ENCODE data around the gene TP53AIP1.

TP53AIP1 gene

DNA sequence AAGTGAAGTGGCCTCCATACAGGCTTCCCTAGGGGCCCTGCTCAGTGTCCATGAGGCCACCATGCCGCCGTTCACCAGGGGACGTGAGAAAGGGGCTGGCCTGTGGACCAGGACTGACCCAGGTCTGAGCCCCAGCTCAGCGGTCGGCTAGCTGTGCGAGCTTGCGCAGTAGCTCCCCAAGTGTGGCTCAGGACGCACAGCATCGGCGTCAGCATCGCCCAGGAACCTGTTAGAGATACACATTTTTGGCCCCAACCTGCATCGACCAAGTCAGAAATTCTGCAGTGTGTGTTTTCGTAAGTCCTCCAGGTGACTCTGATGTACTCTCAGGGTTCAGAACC is 429 bp downstream of the TP53AIP1 start:
- no peak for DNase-seq

DNA sequence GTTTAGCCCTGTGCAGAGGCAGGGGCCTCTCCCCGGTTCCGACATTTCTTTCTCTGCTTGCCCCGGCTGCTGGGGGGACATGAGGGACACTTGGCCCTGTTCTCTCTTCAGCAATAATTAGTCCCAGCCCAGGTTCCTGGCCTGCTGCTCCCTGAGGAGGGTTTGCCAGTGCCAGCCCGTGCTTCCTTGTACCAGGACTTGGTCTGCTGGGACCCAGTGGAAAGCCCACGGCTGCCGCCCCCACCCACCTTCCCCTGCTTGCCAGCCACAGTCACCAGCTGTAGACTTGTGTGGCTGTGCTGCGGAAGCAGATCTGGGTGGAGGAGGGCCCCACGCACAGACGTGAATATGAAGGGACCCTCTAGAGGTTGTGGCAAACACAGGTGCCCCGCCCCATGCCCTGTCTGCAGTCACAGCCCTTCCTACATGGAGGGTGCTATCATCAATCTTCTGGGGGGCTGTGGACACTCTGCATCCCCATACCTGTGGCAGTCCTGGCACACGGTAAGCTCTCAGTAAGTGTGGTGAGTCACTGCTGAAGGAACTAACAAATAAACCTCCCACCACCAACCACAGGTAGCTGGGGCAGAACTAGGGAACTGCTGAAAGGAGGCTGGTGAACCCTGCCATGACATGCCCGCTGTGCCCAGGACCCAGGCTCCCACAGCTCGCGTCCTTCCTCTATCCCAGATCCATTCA is 949 bp downstream of the TP53AIP1 start:
- DNase-seq: no peak

DNA sequence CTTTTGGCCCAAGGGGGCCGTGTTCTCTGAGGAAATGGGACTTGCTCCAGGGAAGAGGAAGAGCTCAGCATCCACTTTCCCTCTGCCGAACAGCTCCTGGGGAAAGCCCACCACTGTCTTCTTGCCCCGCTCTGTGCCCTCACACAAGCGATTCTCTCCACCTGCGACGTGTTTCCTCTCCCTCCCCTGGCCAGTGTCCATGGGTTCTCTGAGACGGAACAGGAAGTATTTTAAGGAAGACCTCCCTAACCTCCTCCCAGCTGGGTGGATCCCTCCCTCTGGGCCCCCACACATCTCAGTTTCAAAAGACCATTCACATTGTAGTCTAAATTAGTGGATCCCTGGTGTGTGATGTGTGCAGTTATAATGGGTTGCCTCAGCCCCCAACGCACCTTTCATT is 1.6 kb downstream of the TP53AIP1 start:
- no peak for DNase-seq

DNA sequence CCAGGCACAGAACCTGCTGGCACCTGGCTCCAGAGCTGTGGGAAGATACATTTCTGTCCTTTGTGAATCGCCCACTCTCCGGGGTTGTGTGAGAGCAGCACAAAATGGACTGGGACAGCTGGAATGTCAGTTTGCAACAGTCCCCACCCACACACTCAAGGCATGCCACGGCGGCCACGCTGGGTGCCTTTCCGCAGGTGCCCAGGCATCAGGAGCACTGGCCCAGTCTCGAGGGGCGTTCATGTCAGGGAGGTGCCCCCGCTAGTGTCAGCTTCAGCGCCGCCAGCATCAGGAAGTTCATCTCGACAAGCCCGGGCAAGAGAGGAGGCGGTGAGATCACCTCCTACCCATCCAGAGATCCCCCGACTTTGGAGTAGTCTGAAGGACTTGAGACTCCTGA is 2.1 kb downstream of the TP53AIP1 start:
- no peak for DNase-seq

DNA sequence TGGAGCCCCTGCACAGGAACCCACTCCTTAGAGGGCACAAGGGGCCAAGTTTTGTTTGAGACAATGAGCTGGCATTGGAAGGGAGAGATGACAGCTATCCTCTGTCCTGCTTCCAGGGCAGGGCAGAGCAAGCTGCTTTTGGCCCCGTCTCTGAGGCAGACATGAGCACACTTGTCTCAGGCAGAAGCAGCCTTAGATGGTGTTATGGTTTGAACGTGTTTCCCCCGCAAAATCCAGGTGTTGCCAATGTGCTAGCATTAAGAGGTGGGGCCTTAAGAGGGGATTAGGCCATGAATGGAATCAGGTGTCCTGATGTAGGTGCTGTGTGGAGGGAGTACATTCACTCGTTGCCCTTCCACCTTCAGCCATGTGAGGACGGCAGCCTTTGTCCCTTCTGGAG is 2.5 kb downstream of the TP53AIP1 start:
- DNase-seq: no peak

DNA sequence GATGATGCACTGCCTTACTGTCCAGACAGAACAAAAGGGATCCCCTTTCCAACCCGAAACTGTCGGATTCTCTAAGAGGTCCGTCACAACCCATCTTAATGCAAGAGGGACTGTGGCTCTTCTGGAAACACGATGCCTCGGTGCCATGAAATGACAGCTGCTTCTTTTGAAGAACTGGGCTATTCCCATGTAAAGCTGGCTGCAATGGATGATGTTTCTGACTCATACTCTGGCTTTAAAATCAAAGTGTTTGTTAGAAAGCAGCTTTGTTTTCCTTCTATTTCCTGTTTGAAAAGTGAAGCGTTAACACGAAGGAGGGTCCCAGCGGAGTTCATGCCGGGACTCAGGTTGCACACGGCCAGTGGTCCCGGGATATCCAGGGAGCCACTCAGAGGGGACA is 3.1 kb downstream of the TP53AIP1 start:
- no peak for DNase-seq

DNA sequence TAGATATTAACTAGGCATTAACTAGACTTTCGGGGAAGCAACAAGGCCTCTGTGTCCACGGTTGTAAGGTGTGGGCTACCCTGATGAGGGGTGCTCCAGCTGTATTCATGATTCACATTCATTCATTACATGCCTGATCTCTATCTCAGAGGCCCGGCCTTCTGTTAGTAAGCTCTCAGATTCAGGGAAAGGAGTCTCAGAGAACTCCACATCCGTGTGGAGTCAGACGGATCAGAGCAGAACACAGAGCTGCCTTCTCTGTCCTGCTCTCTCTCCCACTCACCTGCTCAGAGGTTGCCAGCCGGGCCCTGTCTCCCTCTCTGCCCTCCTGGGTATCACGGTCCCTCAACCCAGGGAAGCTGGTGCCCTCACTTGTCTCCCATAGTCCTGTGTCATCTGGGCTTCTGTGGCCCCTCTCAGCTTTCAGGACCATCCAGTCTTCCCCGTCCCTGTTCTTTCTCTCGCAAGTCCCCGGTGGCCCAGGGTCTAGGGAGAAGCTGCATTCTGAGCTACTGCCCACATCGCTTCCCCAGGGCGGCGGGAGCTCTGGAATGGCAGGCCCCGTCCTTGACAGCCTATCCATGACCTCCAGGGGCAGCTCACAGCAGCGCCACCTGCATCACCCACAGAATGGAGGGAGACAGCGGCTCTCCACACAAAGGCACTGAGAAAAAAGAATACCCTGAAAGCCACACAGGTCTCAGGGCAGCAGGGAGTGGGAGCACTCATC is 4.3 kb downstream of the TP53AIP1 start:
- DNase-seq: no peak

DNA sequence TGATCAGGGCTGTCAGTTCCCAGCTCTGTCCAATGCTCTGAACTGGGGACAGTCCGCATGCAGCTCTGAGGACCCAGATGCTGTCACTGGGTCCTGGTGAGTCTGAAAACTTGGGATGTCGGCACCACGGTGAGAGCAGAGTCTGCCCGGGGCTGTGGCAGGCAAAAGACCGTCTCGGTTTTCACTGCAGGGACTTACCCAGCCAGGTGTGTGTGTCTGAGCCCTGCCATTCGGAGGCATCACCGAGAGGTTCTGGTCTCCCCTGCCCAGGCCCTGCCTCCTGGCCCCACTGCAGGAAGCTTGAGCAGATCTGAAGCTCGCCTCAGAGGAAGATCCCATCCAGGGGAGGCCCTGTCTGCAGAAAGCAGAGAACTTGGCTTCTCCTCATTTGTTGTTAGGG is 5.2 kb downstream of the TP53AIP1 start:
- DNase-seq: no peak

DNA sequence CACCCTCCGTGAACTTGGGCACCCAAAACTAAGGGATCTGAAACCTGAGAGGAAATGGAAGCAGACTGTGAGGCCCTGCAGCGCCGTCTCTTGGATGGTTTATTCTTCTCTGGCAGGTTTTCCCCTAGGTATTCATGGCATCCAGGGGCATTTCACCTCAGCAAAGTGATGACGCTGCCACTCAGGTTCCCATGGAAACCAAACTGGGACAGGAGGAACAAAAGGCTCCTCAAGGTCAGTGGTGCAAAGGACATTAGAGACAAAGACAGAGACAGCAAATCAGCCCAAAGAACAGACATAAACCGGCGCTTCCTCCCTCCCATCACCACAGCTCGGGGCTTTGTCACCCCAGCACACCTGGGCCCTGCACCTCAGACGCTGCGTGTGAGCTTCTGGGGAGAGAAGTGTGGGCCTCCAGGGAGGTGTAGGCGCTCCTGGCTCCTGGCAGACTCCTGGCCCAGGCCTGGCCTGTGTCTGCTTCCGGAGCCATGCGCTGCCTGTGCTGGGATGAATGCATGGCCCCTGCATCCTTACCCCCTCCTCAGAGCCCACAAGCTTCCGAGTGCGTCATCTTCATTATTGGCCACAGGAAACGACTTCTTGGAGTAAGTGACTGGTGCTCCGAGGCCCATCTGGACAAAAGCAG is 5.9 kb downstream of the TP53AIP1 start:
- no peak for DNase-seq

DNA sequence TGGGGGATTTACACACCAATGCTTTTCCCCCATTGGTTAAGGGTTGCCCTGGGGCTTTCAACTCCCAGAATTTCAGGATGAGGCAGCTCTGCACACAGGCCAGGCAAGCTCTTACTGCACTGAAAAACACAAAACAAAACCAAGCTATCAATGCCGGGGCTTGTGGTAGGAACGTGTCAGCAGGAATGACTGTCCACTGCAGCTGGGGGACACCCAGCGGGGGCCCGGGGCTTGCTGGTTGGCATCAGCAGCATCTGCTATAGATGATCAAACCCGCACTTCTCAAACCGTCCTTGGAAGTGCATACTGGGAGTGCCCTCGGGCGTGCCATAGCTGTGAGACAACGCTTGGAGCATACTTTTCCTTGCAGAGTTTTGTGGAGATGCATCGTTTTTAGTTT is 7.7 kb downstream of the TP53AIP1 start:
- no peak for DNase-seq

DNA sequence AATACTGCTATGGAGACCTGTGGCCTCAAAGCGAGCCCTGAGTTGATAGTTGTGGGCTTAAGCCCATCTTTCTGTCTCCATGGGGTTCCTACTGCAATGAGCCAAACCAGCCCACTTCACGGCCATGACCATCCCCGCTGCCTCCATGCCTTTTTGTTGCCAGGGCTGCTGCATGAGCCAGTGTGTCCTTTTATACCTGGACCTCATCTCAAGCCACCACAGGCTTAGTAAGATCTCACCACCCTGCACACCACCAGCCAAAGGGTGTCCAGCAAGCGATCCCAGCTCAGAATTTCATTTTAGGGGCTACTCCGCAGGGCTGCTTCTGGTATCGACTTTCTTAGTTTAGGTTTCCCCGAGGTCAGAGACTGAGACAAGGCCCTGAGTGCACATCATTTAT is 8.3 kb downstream of the TP53AIP1 start:
- no peak for DNase-seq

DNA sequence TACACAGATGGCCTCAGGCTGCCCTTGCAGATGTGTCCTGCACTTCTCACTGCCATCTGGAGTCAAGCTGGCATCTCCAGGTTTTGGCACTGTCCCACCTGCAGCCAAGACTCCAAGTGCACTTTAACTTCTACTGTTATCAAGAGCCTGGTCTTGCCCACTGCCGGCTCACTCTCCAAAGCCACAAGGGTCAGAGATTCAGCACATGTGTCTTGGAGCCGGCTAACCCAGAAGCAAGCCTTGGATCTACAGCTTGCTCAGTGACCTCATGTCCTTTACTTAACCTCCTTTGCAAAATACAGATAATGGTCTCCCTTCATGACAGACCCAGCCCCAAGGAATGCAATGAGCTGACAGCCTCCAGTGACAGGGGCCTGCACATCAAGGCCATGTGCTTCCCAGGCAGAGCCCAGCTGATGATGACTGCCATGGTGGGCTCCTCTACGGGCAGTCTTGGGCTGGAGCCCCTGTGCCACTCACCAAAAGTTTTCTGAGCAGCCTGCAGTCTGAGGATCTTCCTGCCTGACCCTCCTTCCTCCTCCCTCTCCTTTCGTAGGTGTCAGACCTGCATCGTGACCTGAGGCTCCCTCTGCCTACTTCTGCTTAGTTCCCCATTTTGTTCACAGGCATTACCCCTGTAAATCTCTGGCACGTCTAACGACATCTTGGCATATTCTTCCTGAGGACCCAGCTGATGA is 9.0 kb downstream of the TP53AIP1 start:
- no peak for DNase-seq

DNA sequence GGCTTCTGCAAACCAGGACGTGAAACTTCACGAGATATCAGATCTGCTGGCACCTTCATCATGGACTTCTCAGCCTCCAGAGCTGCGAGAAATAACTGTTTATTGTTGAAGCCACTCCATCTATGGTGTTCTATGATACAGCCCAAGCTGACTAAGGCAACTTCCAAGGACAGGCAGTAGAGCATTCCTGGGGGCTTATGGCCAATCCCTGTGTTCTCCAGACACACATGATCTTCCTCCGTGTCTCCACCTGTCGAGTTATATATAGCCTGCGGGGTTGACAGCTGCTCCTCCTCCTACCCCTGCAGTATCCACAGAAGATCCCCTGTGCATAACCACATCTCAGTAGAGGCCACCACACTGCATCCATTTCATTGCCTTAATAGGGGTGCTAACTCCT is 11.0 kb downstream of the TP53AIP1 start:
- DNase-seq: no peak

DNA sequence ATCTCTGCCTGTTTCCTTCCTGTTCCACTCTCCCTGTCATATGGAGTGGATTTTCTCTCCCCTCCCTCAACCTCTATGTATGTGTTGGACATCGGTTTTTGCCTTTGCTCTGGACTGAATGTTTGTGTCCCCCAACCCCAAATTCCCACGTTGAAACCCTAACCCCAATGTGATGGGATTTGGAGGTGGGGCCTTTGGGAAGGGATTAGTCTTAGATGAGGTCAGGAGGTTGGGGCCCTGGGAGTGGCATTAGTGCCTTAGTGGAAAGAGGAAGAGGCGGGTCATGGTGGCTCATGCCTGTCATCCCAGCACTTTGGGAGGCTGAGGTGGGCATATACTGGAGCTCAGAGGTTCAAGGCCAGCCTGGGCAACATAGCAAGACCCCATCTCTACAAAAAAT is 11.6 kb downstream of the TP53AIP1 start:
- DNase-seq: no peak

DNA sequence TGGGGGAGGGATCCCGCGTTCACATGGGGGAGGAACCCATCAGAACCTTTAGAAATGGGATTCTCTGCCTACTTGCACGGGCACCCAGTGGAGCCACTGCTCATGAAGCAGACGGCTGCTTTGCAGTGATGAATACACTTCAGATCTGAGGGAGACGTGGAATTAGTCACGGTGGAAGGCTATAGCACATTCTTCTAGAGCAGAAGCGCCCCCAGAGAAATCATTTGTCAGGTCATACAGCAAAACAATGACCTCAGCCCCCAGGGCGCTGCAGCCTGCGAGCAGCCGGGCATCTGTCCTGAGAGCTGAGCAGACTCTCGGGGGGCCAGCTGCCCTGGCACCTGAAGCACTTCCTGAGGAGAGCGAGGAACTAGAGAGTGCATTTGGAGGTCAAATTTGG is 12.7 kb downstream of the TP53AIP1 start:
- DNase-seq: no peak

DNA sequence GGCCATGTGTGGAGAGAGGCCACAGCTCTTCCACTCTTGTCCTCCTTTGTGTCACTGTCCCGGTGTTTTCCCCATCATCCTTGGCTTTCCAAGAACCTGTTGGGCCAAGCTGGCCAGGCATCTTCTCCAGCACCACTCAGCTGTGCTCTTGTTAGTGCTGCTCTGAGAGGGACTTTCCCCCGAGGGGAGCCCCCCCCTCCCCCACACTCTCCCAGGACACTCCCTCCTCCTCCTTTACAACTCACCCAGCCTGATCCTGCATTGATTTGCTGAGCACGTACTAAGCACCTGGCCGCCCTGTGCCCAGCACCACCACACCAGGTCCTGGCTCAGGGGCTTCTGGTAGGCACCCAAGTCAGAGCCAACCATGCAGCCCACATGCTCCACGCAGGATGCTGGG is 13.2 kb downstream of the TP53AIP1 start:
- no peak for DNase-seq

DNA sequence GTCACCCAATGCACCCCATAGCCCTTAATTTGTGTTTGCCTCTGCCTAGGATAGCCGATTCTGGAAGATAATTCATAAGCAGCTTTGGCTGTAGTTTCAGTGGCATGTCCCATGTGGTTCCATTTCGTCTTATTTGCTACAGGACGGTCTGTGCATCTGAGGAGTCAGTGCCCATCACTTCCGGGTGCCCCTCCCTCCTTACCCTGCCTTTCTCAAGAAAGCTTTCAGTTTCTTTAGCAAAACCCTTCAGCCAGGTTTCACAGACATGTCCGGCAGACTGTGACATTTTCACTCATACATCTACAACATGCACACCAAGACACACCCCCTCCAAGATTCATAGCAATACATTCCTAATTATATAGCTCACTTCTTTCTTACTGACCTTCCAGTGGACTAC is 14.3 kb downstream of the TP53AIP1 start:
- DNase-seq: no peak

DNA sequence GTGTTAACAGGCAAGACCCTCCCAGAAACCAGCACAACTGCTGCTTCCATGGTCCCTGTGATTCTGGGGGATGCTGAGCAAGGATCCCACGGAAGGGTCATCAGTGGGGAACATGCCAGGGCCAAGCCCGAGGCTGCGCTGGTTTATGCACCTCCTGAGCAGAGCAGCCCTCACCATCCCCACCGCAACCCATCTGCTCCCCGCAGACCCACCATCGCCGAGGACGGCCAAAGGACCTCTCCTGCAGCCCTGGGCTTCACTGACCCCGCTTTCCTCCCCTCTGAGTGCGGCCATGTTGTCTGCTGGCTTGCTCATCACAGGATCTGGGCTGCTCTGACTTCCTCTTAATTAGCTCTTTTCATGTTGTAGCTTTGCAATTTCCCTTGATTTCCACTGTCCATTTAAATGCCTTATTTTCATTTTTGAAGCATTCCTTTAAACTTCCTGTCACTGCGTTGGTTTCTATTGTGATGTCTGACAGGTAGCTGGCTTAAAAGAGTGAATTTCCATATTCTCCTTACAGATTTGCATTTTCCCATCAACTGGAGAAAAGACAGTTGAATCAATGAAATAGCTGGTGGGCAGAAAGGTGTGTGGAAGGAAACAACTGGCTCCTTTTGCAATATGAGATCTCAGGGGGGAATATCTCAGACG is 14.9 kb downstream of the TP53AIP1 start:
- no peak for DNase-seq

DNA sequence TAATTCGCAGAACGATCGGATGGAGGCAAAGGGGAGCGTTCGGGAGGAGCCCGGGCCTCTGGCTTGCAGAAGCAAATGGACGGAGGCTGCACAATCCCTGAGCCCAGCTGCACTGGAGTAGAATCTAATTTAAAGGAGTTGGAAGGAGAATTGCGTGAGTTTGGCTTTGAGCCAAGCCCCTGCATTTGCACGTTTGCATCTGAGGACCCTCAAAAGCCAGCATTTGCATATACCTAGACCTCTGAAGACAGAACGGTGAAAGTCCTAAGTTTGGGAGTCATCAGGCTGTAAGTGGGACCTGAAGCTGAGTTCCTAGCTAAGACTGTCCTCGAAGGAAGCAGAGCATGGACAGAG is 15.6 kb downstream of the TP53AIP1 start:
- no peak for DNase-seq

DNA sequence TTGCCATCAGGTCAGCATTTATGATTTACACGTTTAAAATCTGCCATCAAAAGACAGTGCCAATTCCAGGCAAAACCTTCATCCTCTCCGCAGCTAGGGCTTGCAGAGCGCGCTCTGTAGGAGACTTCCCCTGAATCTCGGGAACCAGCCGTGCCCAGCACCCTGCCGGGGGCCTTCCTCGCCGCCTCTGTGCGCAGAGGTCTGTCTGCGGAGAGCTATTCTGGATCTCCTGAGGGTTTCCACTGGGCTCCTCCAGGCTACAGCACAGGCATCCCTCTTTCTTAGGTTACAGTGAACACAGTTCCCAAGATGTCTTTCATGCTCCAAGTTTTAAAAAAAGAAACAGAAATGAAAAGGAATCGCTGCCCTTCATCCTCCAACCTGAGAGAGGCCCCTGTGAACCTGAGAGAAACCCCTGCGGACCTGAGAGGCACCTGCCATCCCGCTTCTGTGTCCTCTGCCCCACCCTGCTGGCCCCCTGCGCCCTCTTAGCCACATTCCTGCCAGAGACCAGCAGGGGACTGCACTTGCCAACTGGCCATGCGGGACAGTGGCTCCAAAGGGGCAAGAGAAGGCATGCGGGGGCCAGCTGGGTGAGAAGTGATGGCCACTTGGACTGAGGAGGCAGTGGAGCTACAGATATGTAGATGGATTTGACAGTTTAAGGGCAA is 16.1 kb downstream of the TP53AIP1 start:
- no peak for DNase-seq

DNA sequence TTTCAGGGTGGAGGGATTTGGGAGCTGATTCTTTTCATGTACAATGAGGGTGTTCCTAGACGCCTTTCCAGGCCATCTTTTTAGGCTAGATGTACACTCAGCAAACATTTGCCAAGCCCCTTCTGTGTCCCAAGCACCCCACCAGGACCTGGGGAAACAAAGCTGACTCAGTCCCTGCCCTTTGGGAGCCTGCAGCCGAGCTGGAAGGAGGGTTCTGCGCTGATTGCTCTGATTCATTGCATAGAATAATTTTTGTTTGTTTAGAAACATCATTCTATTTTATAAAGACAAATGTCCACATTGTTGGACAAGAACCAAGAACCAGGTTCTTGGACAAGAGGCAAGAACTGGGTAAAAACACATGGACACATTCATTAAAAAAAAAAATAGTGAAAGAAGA is 16.7 kb downstream of the TP53AIP1 start:
- no peak for DNase-seq

DNA sequence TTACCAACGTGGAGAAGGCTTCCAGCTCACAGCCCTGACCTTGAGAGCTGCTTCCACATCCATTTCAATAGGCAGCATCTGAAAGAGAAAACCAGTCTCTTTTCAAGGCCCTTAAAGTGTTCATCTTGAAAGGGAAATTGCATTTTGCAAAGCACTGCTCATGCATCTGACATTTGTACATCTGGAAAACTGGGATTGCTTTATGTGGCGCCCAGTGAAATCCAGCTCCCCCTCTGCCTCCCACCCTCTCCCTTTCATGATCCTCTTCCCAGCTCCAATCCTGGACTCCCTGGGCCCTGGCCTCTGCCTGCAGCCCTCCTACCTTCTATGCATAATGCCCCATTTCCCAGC is 17.4 kb downstream of the TP53AIP1 start:
- no peak for DNase-seq
